HL-60 (cell line): ENCODE measurements around the gene CFAP46.

Source experiments
- DNase-seq, 2 experiments: peaks; one replicate each; pipeline ENCODE4 v3.0.0-alpha.2; 2010 to 2020; ENCODE audit warnings: low read depth in 1 of 2, low spot score in 1 of 2
- H3K27ac ChIP-seq: fragments of 250-450 bp; sonication (Bioruptor Pico); replicated peaks from 2 replicates; pipeline ENCODE4 v1.5.1; 2020; ENCODE audit warnings: mild to moderate bottlenecking, moderate library complexity
- H3K27me3 ChIP-seq: fragments of 250-450 bp; sonication (Bioruptor Pico); 2 replicates; pipeline ENCODE4 v1.5.1; 2021; ENCODE audit warnings: mild to moderate bottlenecking, moderate library complexity; ENCODE audit not compliant: insufficient read depth, poor library complexity, severe bottlenecking
- H3K4me3 ChIP-seq: replicated peaks from 2 replicates; pipeline ENCODE4 v1.5.1; 2011; ENCODE audit warnings: mild to moderate bottlenecking, control low read depth, low read length; ENCODE audit not compliant: insufficient read depth
- GABPA ChIP-seq: IDR thresholded peaks from 2 replicates; pipeline ENCODE4 v1.6.1; 2012; ENCODE audit warnings: low read depth
- POLR2AphosphoS5 ChIP-seq: IDR thresholded peaks from 2 replicates; pipeline ENCODE4 v1.6.1; 2012; ENCODE audit warnings: low read depth
- REST ChIP-seq: IDR thresholded peaks from 2 replicates; pipeline ENCODE4 v1.6.1; 2012; ENCODE audit warnings: low read depth; ENCODE audit not compliant: insufficient replicate concordance
- SPI1 ChIP-seq: IDR thresholded peaks from 2 replicates; pipeline ENCODE4 v1.6.1; 2012; ENCODE audit warnings: low read depth, mild to moderate bottlenecking, borderline replicate concordance
- TF ChIP-seq, protein P1 (sequence below): IDR thresholded peaks from one replicate; pipeline ENCODE4 v1.5.1; 2011; ENCODE audit warnings: low read length, control low read depth, inconsistent platforms; ENCODE audit not compliant: insufficient read depth

Gene CFAP46

GRCh38 chr10:132875435-132875834 lies 66.9 kb downstream of the CFAP46 start:
- no peak for TF ChIP-seq REST
- TF ChIP-seq, protein P1, sequence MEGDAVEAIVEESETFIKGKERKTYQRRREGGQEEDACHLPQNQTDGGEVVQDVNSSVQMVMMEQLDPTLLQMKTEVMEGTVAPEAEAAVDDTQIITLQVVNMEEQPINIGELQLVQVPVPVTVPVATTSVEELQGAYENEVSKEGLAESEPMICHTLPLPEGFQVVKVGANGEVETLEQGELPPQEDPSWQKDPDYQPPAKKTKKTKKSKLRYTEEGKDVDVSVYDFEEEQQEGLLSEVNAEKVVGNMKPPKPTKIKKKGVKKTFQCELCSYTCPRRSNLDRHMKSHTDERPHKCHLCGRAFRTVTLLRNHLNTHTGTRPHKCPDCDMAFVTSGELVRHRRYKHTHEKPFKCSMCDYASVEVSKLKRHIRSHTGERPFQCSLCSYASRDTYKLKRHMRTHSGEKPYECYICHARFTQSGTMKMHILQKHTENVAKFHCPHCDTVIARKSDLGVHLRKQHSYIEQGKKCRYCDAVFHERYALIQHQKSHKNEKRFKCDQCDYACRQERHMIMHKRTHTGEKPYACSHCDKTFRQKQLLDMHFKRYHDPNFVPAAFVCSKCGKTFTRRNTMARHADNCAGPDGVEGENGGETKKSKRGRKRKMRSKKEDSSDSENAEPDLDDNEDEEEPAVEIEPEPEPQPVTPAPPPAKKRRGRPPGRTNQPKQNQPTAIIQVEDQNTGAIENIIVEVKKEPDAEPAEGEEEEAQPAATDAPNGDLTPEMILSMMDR: no peak
- no peak for TF ChIP-seq SPI1
- TF ChIP-seq POLR2AphosphoS5: no peak
- no peak for TF ChIP-seq GABPA
- no peak for DNase-seq
- no peak overlapping the region for H3K4me3 ChIP-seq
- H3K27me3 ChIP-seq: peaks cover 6% of the 10 kb centered on the region
- H3K27ac ChIP-seq: no peak overlapping the region

DNA sequence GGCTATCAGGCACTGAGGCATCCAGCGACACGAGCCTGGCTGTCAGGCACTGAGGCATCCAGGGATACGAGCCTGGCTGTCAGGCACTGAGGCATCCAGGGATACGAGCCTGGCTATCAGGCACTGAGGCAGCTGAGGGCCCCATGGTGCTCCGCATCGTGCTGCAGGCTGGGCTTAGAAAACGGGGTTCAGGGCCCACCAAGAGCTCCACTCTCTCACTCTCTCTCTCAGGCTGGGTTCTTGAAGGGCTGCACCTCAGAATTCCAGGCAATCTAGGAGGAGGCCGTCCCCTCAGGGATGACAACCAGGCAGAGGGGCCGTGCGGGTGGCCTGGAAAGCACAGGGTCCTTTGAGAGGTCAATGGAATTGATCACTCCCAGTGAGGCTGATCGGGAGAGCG lies 69.0 kb downstream of the CFAP46 start:
- DNase-seq: no peak
- Histone ChIP-seq H3K27ac (no peak overlapping the region), H3K27me3 (no peaks in the 10 kb centered on the region), H3K4me3 (no peak overlapping the region)
- no peak for TF ChIP-seq REST
- TF ChIP-seq POLR2AphosphoS5: no peak
- TF ChIP-seq, protein P1: no peak
- no peak for TF ChIP-seq SPI1
- TF ChIP-seq GABPA: no peak

GRCh38 chr10:132872658-132873057 lies 69.7 kb downstream of the CFAP46 start:
- TF ChIP-seq SPI1 (no peak), REST (no peak), GABPA (no peak), POLR2AphosphoS5 (no peak)
- TF ChIP-seq, protein P1: no peak
- no peak overlapping the region for H3K4me3 ChIP-seq
- no peak for DNase-seq
- H3K27me3 ChIP-seq: no peaks in the 10 kb centered on the region
- no peak overlapping the region for H3K27ac ChIP-seq
